Measurements from ENCODE around the gene RASAL1. TPM values are rescaled to one million over a fixed set of nuclear protein-coding genes. Genes with fewer than 3 reads are reported as not detected.
A peak's percentile ranks its signal among the peaks of the same experiment; 100 is the strongest.

Gene RASAL1
- total and polyA plus RNA-seq, 2 experiments from 2014 or later, result 2.7 to 8.2 TPM

GRCh38 chr12:113103756-113104450 lies 31.7 kb downstream of the RASAL1 start:
- H3K4me1 Mint-ChIP-seq, result no peaks in the 10 kb centered on the region; the same call in 2 of the 3 replicates
- H3K36me3 ChIP-seq (ENCODE audit: insufficient read depth), result no peaks in the 10 kb centered on the region
- H3K9me3 Mint-ChIP-seq, result no peaks in the 10 kb centered on the region
- TF ChIP-seq, protein P1, sequence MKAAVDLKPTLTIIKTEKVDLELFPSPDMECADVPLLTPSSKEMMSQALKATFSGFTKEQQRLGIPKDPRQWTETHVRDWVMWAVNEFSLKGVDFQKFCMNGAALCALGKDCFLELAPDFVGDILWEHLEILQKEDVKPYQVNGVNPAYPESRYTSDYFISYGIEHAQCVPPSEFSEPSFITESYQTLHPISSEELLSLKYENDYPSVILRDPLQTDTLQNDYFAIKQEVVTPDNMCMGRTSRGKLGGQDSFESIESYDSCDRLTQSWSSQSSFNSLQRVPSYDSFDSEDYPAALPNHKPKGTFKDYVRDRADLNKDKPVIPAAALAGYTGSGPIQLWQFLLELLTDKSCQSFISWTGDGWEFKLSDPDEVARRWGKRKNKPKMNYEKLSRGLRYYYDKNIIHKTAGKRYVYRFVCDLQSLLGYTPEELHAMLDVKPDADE (IDR thresholded peaks at IDR 0.05), result no peak
- TF ChIP-seq ZNF331 (CRISPR knock-in tag; IDR thresholded peaks at IDR 0.05; ENCODE audit: low read depth) (no peak), CTCF (conservative IDR thresholded peaks at IDR 0.05; ENCODE audit: low read depth in 2 of 2) (peak in 1 of 2 experiments; percentile 45; a peak in 3 of 4 replicates), STAT1 (IDR thresholded peaks at IDR 0.05; ENCODE audit: unreplicated experiment) (no peak), NANOG (IDR thresholded peaks at IDR 0.05; ENCODE audit: borderline replicate concordance) (no peak), CREB1 (CRISPR knock-in tag; IDR thresholded peaks at IDR 0.05; ENCODE audit: low read depth) (peak; percentile 85), POLR2AphosphoS5 (IDR thresholded peaks at IDR 0.05; ENCODE audit: low read depth) (peak; percentile 96), ZNF114 (CRISPR knock-in tag; IDR thresholded peaks at IDR 0.05) (no peak), JUNB (IDR thresholded peaks at IDR 0.05; ENCODE audit: unreplicated experiment) (no peak), REST (IDR thresholded peaks at IDR 0.05; ENCODE audit: unreplicated experiment) (no peak), EZH2phosphoT487 (IDR thresholded peaks at IDR 0.05; ENCODE audit: unreplicated experiment) (no peak), EZH2 (IDR thresholded peaks at IDR 0.05; ENCODE audit: low read depth, unreplicated experiment) (no peak)
- TF ChIP-seq, protein P2, sequence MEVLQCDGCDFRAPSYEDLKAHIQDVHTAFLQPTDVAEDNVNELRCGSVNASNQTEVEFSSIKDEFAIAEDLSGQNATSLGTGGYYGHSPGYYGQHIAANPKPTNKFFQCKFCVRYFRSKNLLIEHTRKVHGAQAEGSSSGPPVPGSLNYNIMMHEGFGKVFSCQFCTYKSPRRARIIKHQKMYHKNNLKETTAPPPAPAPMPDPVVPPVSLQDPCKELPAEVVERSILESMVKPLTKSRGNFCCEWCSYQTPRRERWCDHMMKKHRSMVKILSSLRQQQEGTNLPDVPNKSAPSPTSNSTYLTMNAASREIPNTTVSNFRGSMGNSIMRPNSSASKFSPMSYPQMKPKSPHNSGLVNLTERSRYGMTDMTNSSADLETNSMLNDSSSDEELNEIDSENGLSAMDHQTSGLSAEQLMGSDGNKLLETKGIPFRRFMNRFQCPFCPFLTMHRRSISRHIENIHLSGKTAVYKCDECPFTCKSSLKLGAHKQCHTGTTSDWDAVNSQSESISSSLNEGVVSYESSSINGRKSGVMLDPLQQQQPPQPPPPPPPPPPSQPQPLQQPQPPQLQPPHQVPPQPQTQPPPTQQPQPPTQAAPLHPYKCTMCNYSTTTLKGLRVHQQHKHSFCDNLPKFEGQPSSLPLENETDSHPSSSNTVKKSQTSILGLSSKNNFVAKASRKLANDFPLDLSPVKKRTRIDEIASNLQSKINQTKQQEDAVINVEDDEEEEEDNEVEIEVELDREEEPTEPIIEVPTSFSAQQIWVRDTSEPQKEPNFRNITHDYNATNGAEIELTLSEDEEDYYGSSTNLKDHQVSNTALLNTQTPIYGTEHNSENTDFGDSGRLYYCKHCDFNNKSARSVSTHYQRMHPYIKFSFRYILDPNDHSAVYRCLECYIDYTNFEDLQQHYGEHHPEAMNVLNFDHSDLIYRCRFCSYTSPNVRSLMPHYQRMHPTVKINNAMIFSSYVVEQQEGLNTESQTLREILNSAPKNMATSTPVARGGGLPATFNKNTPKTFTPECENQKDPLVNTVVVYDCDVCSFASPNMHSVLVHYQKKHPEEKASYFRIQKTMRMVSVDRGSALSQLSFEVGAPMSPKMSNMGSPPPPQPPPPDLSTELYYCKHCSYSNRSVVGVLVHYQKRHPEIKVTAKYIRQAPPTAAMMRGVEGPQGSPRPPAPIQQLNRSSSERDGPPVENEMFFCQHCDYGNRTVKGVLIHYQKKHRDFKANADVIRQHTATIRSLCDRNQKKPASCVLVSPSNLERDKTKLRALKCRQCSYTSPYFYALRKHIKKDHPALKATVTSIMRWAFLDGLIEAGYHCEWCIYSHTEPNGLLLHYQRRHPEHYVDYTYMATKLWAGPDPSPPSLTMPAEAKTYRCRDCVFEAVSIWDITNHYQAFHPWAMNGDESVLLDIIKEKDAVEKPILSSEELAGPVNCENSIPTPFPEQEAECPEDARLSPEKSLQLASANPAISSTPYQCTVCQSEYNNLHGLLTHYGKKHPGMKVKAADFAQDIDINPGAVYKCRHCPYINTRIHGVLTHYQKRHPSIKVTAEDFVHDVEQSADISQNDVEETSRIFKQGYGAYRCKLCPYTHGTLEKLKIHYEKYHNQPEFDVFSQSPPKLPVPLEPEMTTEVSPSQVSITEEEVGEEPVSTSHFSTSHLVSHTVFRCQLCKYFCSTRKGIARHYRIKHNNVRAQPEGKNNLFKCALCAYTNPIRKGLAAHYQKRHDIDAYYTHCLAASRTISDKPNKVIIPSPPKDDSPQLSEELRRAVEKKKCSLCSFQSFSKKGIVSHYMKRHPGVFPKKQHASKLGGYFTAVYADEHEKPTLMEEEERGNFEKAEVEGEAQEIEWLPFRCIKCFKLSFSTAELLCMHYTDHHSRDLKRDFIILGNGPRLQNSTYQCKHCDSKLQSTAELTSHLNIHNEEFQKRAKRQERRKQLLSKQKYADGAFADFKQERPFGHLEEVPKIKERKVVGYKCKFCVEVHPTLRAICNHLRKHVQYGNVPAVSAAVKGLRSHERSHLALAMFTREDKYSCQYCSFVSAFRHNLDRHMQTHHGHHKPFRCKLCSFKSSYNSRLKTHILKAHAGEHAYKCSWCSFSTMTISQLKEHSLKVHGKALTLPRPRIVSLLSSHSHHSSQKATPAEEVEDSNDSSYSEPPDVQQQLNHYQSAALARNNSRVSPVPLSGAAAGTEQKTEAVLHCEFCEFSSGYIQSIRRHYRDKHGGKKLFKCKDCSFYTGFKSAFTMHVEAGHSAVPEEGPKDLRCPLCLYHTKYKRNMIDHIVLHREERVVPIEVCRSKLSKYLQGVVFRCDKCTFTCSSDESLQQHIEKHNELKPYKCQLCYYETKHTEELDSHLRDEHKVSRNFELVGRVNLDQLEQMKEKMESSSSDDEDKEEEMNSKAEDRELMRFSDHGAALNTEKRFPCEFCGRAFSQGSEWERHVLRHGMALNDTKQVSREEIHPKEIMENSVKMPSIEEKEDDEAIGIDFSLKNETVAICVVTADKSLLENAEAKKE (CRISPR knock-in tag; IDR thresholded peaks at IDR 0.05), result no peak
- peaks cover 3% of the 10 kb centered on the region; the same call in 1 of the 3 replicates for H3K36me3 Mint-ChIP-seq (ENCODE audit: low read depth)
- no peaks in the 10 kb centered on the region for H3K27me3 ChIP-seq (ENCODE audit: insufficient read depth)
- no peaks in the 10 kb centered on the region for H3K4me1 ChIP-seq (ENCODE audit: insufficient read depth)
- H3K9me2 ChIP-seq (ENCODE audit: insufficient read depth), result no peaks in the 10 kb centered on the region
- H2AFZ ChIP-seq, result peak overlapping the region; percentile 88
- peak overlapping the region; percentile 86 for H3K4me2 ChIP-seq
- no peaks in the 10 kb centered on the region for H4K20me1 ChIP-seq (replicated peaks; ENCODE audit: insufficient read depth)
- H3K27ac Mint-ChIP-seq, result no peak overlapping the region; the same call in 1 of the 2 replicates
- H3K27me3 Mint-ChIP-seq (ENCODE audit: insufficient read depth, low read depth, poor library complexity), result peaks cover 10% of the 10 kb centered on the region
- peak overlapping the region; percentile 71 for H3K4me3 ChIP-seq
- no peaks in the 10 kb centered on the region for H3K79me2 ChIP-seq (replicated peaks; ENCODE audit: insufficient read depth)
- DNase-seq (ENCODE audit: low spot score) (peak; percentile 89), ATAC-seq (peak; percentile 95)
- no peaks in the 10 kb centered on the region for H3F3A ChIP-seq (replicated peaks; ENCODE audit: low read depth)
- H3K4me3 Mint-ChIP-seq, result peak overlapping the region; percentile 78
- H3K27ac ChIP-seq (ENCODE audit: low read depth), result no peak overlapping the region

Measured in GM23338 (cell line).